ENCODE measurements around the gene PRPF8. TPM values are rescaled to one million over a fixed set of nuclear protein-coding genes. Genes with fewer than 3 reads are reported as not detected.
"Not testable (repeated sequence)": the region's sequence is repeated elsewhere in the genome, so short reads cannot be mapped to it uniquely, and the experiment has no call there.

The PRPF8 gene
- total RNA-seq, 1 experiment from 2014 or later, result 65.7 TPM

- DNase-seq (ENCODE audit: low read depth), result no peak
Observed at GRCh38 chr17:1690544-1691221, 6.0 kb upstream of the PRPF8 start.

- not testable (repeated sequence) for DNase-seq (ENCODE audit: low read depth)
Observed at GRCh38 chr17:1688405-1688804, 3.7 kb upstream of the PRPF8 start.

GRCh38 chr17:1686086-1686485 is 1.4 kb upstream of the PRPF8 start:
- DNase-seq (ENCODE audit: low read depth), result no peak

- DNase-seq (ENCODE audit: low read depth), result no peak
Observed at GRCh38 chr17:1683459-1683858, 1.2 kb downstream of the PRPF8 start.

GRCh38 chr17:1676401-1676800 is 8.3 kb downstream of the PRPF8 start:
- no peak for DNase-seq (ENCODE audit: low read depth)

GRCh38 chr17:1673041-1673785 is 11.5 kb downstream of the PRPF8 start:
- DNase-seq (ENCODE audit: low read depth), result no peak

GRCh38 chr17:1663934-1664333 is 20.7 kb downstream of the PRPF8 start:
- not testable (repeated sequence) for DNase-seq (ENCODE audit: low read depth)

- no peak for DNase-seq (ENCODE audit: low read depth)
Observed at GRCh38 chr17:1661045-1661444, 23.6 kb downstream of the PRPF8 start.

GRCh38 chr17:1658100-1658499 is 26.6 kb downstream of the PRPF8 start:
- no peak for DNase-seq (ENCODE audit: low read depth)

GRCh38 chr17:1653735-1654134 is 30.9 kb downstream of the PRPF8 start:
- no peak for DNase-seq (ENCODE audit: low read depth)

- not testable (repeated sequence) for DNase-seq (ENCODE audit: low read depth)
Observed at GRCh38 chr17:1652794-1653193, 31.9 kb downstream of the PRPF8 start.

- no peak for DNase-seq (ENCODE audit: low read depth)
Observed at GRCh38 chr17:1651559-1651844, 33.2 kb downstream of the PRPF8 start.

- no peak for DNase-seq (ENCODE audit: low read depth)
Observed at GRCh38 chr17:1650731-1651558, 33.7 kb downstream of the PRPF8 start.

- peak; percentile 47 for DNase-seq (ENCODE audit: low read depth)
Observed at GRCh38 chr17:1649844-1650501, 34.7 kb downstream of the PRPF8 start, which contains the start of gene RILP. Gene RILP (minus strand): TSS chr17:1649866. CDS start chr17:1649804, 62 bp downstream.

- DNase-seq (ENCODE audit: low read depth), result peak; percentile 88
Observed at GRCh38 chr17:1648963-1649843, 35.5 kb downstream of the PRPF8 start.

- DNase-seq (ENCODE audit: low read depth), result peak; percentile 17
Observed at GRCh38 chr17:1648173-1648962, 36.3 kb downstream of the PRPF8 start.

- no peak for DNase-seq (ENCODE audit: low read depth)
Observed at GRCh38 chr17:1647802-1648171, 36.9 kb downstream of the PRPF8 start.

- no peak for DNase-seq (ENCODE audit: low read depth)
Observed at GRCh38 chr17:1646199-1646875, 38.3 kb downstream of the PRPF8 start.
